ENCODE results near the gene NARS2. TPM values are rescaled to one million over a fixed set of nuclear protein-coding genes. Genes with fewer than 3 reads are reported as not detected.

Gene NARS2
- total and polyA plus RNA-seq, 9 of the 15 experiments (the other 6 are each of a cell fraction or from before 2014, with no cell fraction given) = 26.8 to 48.0 (median 34.2) TPM

DNA sequence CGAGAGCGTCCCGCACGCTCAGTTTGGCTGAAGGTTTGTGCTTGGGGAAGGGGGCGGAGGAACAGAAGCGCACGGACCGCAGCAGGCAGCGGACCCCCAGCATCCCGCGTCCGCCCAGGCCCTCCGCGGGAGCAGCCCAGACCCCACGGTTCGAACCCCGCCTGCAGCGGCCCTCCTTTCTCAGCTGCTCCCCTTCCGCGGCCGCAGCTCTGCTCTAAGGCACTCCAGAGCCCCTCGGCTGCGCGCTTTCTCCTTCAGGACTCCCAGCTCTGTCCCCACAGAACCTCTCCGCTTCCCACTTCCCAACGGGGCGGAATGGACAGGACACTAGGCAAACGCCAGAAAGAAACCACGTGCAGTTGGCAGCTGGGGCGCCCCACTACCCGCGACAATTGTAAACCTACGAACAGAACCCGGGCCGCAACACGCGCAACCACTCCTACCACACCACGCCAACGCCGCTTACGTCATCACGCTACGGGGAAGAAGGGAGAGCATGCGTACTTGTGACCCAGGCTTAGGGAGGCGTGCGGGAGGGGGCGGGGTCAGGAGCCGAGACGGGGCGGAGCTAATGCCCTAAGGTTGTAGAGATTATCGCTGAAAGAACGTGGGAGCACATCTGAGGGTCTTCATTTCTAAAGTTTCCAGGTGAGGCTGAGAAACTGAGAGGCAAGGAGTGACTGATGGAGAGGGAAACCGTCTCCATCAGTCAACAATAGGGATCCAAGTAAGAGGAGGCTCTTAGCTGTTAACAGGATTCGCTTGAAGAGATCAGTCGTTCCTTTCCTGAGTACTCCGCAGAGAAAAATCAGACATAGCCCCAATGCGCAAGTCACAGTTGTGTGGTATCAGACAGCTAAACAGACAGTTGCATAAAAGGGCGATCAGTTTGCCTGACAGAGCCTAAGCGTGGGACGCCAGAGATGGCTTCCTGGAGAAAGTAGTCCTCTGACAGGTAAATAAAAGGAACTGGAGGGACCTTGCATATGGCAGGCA, at the start of gene NARS2 (continued):
- TF ChIP-seq, protein P1, sequence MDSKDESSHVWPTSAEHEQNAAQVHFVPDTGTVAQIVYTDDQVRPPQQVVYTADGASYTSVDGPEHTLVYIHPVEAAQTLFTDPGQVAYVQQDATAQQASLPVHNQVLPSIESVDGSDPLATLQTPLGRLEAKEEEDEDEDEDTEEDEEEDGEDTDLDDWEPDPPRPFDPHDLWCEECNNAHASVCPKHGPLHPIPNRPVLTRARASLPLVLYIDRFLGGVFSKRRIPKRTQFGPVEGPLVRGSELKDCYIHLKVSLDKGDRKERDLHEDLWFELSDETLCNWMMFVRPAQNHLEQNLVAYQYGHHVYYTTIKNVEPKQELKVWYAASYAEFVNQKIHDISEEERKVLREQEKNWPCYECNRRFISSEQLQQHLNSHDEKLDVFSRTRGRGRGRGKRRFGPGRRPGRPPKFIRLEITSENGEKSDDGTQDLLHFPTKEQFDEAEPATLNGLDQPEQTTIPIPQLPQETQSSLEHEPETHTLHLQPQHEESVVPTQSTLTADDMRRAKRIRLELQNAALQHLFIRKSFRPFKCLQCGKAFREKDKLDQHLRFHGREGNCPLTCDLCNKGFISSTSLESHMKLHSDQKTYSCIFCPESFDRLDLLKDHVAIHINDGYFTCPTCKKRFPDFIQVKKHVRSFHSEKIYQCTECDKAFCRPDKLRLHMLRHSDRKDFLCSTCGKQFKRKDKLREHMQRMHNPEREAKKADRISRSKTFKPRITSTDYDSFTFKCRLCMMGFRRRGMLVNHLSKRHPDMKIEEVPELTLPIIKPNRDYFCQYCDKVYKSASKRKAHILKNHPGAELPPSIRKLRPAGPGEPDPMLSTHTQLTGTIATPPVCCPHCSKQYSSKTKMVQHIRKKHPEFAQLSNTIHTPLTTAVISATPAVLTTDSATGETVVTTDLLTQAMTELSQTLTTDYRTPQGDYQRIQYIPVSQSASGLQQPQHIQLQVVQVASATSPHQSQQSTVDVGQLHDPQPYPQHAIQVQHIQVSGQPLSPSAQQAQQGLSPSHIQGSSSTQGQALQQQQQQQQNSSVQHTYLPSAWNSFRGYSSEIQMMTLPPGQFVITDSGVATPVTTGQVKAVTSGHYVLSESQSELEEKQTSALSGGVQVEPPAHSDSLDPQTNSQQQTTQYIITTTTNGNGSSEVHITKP (IDR thresholded peaks at IDR 0.05; ENCODE audit: partially characterized antibody) = no peak
- TF ChIP-seq ZFX (CRISPR knock-in tag; IDR thresholded peaks at IDR 0.05) (peak; percentile 87), SRF (CRISPR knock-in tag; IDR thresholded peaks at IDR 0.05) (0 out of 4 replicates have a peak, but pooled peaks of 1 of the 2 experiments have one; percentile 32), TOE1 (IDR thresholded peaks at IDR 0.05; ENCODE audit: borderline replicate concordance) (no peak), TOE1 (CRISPR knock-in tag; IDR thresholded peaks at IDR 0.05; ENCODE audit: borderline replicate concordance, low read depth) (no peak), RAD21 (CRISPR knock-in tag; conservative IDR thresholded peaks at IDR 0.05 in 1 of 2, IDR thresholded peaks at IDR 0.05 in 1 of 2) (no peak), KLF13 (tag; IDR thresholded peaks at IDR 0.05; ENCODE audit: borderline replicate concordance, low read depth) (no peak), GTF2F1 (IDR thresholded peaks at IDR 0.05; ENCODE audit: low read depth, low read length) (no peak)
- TF ChIP-seq, protein P2, sequence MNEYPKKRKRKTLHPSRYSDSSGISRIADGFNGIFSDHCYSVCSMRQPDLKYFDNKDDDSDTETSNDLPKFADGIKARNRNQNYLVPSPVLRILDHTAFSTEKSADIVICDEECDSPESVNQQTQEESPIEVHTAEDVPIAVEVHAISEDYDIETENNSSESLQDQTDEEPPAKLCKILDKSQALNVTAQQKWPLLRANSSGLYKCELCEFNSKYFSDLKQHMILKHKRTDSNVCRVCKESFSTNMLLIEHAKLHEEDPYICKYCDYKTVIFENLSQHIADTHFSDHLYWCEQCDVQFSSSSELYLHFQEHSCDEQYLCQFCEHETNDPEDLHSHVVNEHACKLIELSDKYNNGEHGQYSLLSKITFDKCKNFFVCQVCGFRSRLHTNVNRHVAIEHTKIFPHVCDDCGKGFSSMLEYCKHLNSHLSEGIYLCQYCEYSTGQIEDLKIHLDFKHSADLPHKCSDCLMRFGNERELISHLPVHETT (CRISPR knock-in tag; conservative IDR thresholded peaks at IDR 0.05 in 1 of 2, IDR thresholded peaks at IDR 0.05 in 1 of 2) = no peak
- TF ChIP-seq, protein P3, sequence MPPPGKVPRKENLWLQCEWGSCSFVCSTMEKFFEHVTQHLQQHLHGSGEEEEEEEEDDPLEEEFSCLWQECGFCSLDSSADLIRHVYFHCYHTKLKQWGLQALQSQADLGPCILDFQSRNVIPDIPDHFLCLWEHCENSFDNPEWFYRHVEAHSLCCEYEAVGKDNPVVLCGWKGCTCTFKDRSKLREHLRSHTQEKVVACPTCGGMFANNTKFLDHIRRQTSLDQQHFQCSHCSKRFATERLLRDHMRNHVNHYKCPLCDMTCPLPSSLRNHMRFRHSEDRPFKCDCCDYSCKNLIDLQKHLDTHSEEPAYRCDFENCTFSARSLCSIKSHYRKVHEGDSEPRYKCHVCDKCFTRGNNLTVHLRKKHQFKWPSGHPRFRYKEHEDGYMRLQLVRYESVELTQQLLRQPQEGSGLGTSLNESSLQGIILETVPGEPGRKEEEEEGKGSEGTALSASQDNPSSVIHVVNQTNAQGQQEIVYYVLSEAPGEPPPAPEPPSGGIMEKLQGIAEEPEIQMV (tag; conservative IDR thresholded peaks at IDR 0.05; ENCODE audit: low read depth) = no peak
- TF ChIP-seq, protein P4, sequence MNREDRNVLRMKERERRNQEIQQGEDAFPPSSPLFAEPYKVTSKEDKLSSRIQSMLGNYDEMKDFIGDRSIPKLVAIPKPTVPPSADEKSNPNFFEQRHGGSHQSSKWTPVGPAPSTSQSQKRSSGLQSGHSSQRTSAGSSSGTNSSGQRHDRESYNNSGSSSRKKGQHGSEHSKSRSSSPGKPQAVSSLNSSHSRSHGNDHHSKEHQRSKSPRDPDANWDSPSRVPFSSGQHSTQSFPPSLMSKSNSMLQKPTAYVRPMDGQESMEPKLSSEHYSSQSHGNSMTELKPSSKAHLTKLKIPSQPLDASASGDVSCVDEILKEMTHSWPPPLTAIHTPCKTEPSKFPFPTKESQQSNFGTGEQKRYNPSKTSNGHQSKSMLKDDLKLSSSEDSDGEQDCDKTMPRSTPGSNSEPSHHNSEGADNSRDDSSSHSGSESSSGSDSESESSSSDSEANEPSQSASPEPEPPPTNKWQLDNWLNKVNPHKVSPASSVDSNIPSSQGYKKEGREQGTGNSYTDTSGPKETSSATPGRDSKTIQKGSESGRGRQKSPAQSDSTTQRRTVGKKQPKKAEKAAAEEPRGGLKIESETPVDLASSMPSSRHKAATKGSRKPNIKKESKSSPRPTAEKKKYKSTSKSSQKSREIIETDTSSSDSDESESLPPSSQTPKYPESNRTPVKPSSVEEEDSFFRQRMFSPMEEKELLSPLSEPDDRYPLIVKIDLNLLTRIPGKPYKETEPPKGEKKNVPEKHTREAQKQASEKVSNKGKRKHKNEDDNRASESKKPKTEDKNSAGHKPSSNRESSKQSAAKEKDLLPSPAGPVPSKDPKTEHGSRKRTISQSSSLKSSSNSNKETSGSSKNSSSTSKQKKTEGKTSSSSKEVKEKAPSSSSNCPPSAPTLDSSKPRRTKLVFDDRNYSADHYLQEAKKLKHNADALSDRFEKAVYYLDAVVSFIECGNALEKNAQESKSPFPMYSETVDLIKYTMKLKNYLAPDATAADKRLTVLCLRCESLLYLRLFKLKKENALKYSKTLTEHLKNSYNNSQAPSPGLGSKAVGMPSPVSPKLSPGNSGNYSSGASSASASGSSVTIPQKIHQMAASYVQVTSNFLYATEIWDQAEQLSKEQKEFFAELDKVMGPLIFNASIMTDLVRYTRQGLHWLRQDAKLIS (CRISPR knock-in tag; IDR thresholded peaks at IDR 0.05) = peak; percentile 88

Data from K562 (cell line).